ENCODE measurements around the gene BTBD9. TPM values are rescaled to one million over a fixed set of nuclear protein-coding genes. Genes with fewer than 3 reads are reported as not detected.

BTBD9 gene
- polyA plus RNA-seq, 2 of the 4 experiments (the other 2 are of a cell fraction), result 2.3 to 4.6 TPM

- ChIA-PET CTCF (interaction anchor here (0.6 kb wide), 1 partner anchor 378 kb away, joined by 3 read pairs; no protein-coding TSS in a partner anchor), POLR2A (no interaction called here)
- TF ChIP-seq MYC (IDR thresholded peaks at IDR 0.05; ENCODE audit: borderline replicate concordance, low read length) (no peak), HOXB13 (CRISPR knock-in tag; IDR thresholded peaks at IDR 0.05; ENCODE audit: low read depth) (no peak), MAX (IDR thresholded peaks at IDR 0.05) (no peak), ZSCAN20 (CRISPR knock-in tag; IDR thresholded peaks at IDR 0.05) (no peak), POLR2A (IDR thresholded peaks at IDR 0.05; ENCODE audit: low read length) (no peak), HOXA7 (CRISPR knock-in tag; IDR thresholded peaks at IDR 0.05) (no peak), USF2 (IDR thresholded peaks at IDR 0.05) (no peak), HDAC2 (IDR thresholded peaks at IDR 0.05) (no peak), EHF (CRISPR knock-in tag; IDR thresholded peaks at IDR 0.05) (no peak), RARB (CRISPR knock-in tag; IDR thresholded peaks at IDR 0.05) (no peak), PHF8 (IDR thresholded peaks at IDR 0.05; ENCODE audit: borderline replicate concordance, low read depth) (no peak), CEBPB (IDR thresholded peaks at IDR 0.05) (no peak), ELK1 (IDR thresholded peaks at IDR 0.05; ENCODE audit: low read depth, low read length) (no peak), MAZ (IDR thresholded peaks at IDR 0.05; ENCODE audit: borderline replicate concordance, low read depth, low read length) (no peak), RFX5 (IDR thresholded peaks at IDR 0.05) (no peak), CBX2 (IDR thresholded peaks at IDR 0.05; ENCODE audit: borderline replicate concordance, low read depth) (no peak)
- WGBS (ENCODE audit: missing lambda C conversion rate), result 90% methylated on average over 7 of the region's 7 CpGs
- no peak for FAIRE-seq
- H3K4me2 ChIP-seq, result no peak overlapping the region
- no peak for ATAC-seq
- H3K4me3 ChIP-seq, result no peak overlapping the region
- H3K27ac ChIP-seq, result no peak overlapping the region
- no peaks in the 10 kb centered on the region for H3K9me3 ChIP-seq
- no peak for DNase-seq (ENCODE audit: low read depth in 1 of 2, low spot score in 1 of 2)
- H3K4me1 ChIP-seq, result no peaks in the 10 kb centered on the region
Measured at GRCh38 chr6:38193051-38193450, 446.7 kb downstream of the BTBD9 start.

- DNase-seq (ENCODE audit: low read depth in 1 of 2, low spot score in 1 of 2) (no peak), ATAC-seq (no peak), FAIRE-seq (no peak)
- ChIA-PET CTCF (interaction anchor here (0.6 kb wide), 1 partner anchor 378 kb away, joined by 3 read pairs; no protein-coding TSS in a partner anchor), POLR2A (no interaction called here)
- Histone ChIP-seq H3K4me1 (no peaks in the 10 kb centered on the region), H3K4me2 (no peak overlapping the region), H3K27ac (no peak overlapping the region), H3K9me3 (no peaks in the 10 kb centered on the region), H3K4me3 (no peak overlapping the region)
- WGBS (ENCODE audit: missing lambda C conversion rate), result 73% methylated on average over 4 of the region's 5 CpGs
- no peak for TF ChIP-seq EHF (CRISPR knock-in tag; IDR thresholded peaks at IDR 0.05)
- no peak for TF ChIP-seq EP300 (IDR thresholded peaks at IDR 0.05)
- no peak for TF ChIP-seq ZSCAN20 (CRISPR knock-in tag; IDR thresholded peaks at IDR 0.05)
- TF ChIP-seq PHF8 (IDR thresholded peaks at IDR 0.05; ENCODE audit: borderline replicate concordance, low read depth), result no peak
- TF ChIP-seq PBX3 (IDR thresholded peaks at IDR 0.05), result no peak
- no peak for TF ChIP-seq BCL3 (IDR thresholded peaks at IDR 0.05)
- no peak for TF ChIP-seq FOSB (CRISPR knock-in tag; IDR thresholded peaks at IDR 0.05)
- TF ChIP-seq EHMT2 (IDR thresholded peaks at IDR 0.05; ENCODE audit: low read depth), result no peak
- no peak for TF ChIP-seq FOXS1 (CRISPR knock-in tag; IDR thresholded peaks at IDR 0.05)
- TF ChIP-seq HOXB5 (CRISPR knock-in tag; IDR thresholded peaks at IDR 0.05), result no peak
- no peak for TF ChIP-seq REST (IDR thresholded peaks at IDR 0.05)
- TF ChIP-seq JUNB (IDR thresholded peaks at IDR 0.05), result no peak
- TF ChIP-seq CHD4 (IDR thresholded peaks at IDR 0.05; ENCODE audit: borderline replicate concordance), result no peak
- no peak for TF ChIP-seq KDM1A (IDR thresholded peaks at IDR 0.05; ENCODE audit: low read depth)
- TF ChIP-seq HOXB13 (CRISPR knock-in tag; IDR thresholded peaks at IDR 0.05; ENCODE audit: low read depth), result no peak
Measured at GRCh38 chr6:38192487-38192886, 447.2 kb downstream of the BTBD9 start.

Data from A549 (cell line).